Upper lobe of left lung (tissue), 4 donors: ENCODE measurements around the gene GPR137B.

Source experiments
- CTCF ChIP-seq, 6 experiments: fragments of 450-650 bp in 4 of 6; fragments of 200-600 bp in 2 of 6; sonication (generic) in 2 of 6; IDR thresholded peaks; one replicate each; pipeline ENCODE4 v1.5.1; 2016 to 2019; ENCODE audit warnings: antibody characterized with exemption in 6 of 6
- EP300 ChIP-seq, 4 donors: sonication (generic); formaldehyde crosslinking; IDR thresholded peaks; one replicate each; pipeline ENCODE4 v1.5.1; 2017; ENCODE audit warnings: antibody characterized with exemption in 4 of 4, control low read depth in 2 of 4
- POLR2A ChIP-seq, 4 donors: fragments of 450-650 bp; IDR thresholded peaks; one replicate each; pipeline ENCODE4 v1.5.1; 2016 to 2017; ENCODE audit warnings: antibody characterized with exemption in 4 of 4, mild to moderate bottlenecking in 2 of 4
- POLR2AphosphoS5 ChIP-seq, 2 donors: sonication (generic); formaldehyde crosslinking; IDR thresholded peaks; one replicate each; pipeline ENCODE4 v1.5.1; 2017; ENCODE audit warnings: antibody characterized with exemption in 2 of 2

- TF ChIP-seq CTCF (IDR thresholded peaks at IDR 0.05) (no peak), POLR2A (IDR thresholded peaks at IDR 0.05) (no peak), POLR2AphosphoS5 (IDR thresholded peaks at IDR 0.05) (no peak), EP300 (IDR thresholded peaks at IDR 0.05) (no peak)
These were observed 18.9 kb downstream of the GPR137B start for GRCh38 chr1:236161230-236161629.
